Stimulated activated CD4-positive, alpha-beta T cell treated with anti-CD3 and anti-CD28 coated beads, TNF-alpha, amount 100 ng/mL, for 4 hours (primary cell): Measurements from ENCODE around the gene PTPRN2.
"Not testable (repeated sequence)": the region's sequence is repeated elsewhere in the genome, so short reads cannot be mapped to it uniquely, and the experiment has no call there.

Experiments used
- DNase-seq, 3 experiments: peaks; one replicate each; pipeline ENCODE4 v3.0.0-alpha.2; 2020; ENCODE audit warnings: low read depth in 3 of 3

The PTPRN2 gene

DNA sequence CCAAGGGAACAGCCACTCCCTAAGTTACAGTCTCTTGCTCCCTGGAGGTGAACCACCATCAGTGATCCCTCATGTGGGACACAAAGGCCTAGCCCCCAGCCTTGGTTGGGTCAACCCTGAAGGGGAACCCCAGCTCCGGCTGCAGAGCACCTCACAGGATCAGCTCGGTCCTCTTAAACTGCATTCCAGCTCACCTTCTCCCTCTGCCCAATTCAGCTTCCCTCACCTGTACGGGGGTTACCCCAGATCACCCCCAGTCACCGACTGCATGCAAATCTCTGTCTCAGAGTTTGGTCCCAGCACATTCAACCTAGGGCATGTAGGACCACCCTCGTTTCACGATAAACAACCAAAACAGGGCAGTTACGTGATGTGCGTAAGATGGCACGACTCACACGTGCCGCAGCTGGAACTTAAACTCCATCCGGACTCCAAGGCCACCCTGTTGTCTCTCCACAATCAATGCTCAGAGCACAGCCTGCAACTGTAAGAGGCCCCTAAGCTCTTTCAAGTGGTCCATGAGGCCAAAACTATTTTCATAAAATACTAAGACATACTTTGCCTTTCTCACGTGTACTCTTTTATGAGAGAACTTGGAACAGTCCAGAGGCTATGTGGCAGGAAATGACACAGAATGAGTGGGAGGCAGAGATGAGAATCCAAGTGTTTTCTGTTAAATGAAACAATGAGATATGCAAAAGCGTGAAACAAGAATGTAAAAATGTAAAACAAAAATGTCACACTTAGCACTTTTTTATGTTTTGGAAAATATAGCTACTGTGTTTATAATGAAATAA lies 285.2 kb downstream of the PTPRN2 start:
- DNase-seq: no peak

DNA sequence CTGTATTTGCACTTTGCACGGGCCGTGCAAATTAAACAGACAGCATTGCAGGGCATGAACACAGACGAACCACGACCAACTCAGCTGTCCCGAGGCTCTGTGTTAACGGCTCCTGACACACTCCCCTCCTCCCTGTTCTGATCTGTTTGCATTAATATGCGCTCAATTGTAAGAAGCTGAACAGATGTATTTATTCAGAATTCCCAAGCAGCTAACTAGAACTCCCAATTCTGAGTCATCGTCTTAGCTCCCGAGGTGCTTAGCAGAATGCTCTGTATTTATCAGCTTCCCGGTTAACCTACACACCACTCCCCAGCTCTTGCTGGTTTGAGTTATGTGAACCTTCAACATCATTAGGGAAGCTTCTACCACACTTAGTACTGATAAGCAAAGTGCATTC lies 286.4 kb downstream of the PTPRN2 start:
- DNase-seq: no peak

DNA sequence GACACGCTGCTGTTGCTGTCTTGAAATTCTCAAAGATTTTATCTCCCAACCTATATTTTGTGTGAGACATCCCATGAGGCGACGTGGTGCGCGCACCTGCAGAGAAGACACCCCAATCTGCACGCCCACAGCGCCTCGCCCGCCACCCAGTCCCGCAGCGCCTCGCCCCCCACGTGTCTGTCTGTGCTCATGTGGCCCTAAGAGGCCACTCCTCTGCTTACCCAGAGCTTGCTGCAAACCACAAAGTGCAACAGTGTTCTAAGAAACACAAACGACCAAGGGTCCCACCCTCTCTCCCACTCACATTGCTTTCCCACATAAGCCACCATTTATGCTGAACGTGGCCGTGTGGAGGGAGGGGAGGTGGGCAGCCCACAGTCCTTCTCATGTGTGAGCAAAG lies 287.2 kb downstream of the PTPRN2 start:
- no peak for DNase-seq

DNA sequence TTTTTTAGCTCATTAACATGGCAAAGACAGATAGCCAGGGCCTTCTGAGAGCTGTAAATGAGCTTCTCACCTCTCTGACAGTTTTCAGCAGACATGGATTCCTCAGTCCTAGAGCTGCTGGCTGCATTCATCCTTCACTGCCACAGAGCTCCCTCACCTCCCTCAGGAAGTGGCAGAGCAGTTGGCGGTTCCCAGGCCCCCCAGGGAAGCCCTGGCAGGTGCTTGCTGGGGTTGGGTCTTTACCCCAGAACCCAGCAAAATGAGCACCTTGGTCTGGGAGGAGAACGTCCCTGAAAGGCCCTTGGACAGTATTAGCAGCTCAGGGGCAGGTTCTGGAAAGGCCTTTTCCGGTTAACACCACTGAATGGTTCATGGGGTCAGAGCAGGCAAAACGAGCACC lies 288.0 kb downstream of the PTPRN2 start:
- DNase-seq: no peak

DNA sequence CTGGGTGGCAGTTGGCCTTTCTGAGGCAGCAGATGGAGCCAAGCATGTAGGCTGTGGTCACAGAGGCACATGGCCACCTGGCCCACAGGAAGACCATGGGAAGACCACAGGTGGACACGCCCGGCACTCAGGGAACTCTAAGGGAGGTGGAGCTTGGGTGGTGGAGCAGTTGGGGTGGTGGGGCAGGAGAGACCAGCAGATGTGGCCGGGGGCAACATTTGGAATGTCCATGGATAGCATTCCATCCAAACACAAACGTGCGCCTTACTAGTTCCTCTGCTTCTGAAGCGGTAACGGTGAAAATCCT lies 290.9 kb downstream of the PTPRN2 start:
- no peak for DNase-seq

DNA sequence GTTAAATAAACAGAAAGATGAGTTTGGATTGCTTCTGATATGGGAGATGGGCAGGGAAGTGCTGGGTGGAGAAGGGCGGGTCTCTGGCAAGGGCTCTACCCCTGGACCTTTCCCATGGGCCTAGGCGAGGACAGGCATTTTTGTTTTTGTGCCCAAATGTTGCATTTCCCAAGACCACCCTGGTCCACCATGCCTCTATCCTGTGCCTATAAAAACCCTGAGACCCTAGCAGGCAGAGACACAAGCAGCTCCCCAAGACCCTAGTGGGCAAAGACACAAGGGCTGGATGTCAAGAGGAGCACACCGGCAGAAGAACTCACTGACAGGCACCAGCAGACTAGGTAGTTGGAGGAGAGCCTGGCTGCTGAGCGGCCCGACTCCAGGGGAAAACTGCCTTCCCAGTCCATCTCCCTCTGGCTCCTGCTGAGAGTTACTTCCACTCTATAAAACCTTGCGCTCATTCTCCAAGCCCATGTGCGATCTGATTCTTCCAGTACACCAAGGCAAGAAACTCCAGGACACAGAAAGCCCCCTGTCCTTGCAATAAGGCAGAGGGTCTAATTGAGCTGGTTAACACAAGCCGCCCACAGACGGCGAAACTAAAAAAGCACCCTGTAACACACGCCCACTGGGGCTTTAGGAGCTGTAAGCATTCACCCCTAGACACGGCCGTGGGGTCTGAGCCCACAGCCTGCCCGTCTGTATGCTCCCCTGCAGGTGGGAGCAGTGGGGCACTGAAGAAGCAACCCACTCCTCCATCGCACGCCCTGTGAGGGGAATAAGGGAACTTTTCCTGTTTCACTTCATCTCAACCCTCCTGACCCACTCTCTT lies 291.4 kb downstream of the PTPRN2 start:
- DNase-seq: no peak

DNA sequence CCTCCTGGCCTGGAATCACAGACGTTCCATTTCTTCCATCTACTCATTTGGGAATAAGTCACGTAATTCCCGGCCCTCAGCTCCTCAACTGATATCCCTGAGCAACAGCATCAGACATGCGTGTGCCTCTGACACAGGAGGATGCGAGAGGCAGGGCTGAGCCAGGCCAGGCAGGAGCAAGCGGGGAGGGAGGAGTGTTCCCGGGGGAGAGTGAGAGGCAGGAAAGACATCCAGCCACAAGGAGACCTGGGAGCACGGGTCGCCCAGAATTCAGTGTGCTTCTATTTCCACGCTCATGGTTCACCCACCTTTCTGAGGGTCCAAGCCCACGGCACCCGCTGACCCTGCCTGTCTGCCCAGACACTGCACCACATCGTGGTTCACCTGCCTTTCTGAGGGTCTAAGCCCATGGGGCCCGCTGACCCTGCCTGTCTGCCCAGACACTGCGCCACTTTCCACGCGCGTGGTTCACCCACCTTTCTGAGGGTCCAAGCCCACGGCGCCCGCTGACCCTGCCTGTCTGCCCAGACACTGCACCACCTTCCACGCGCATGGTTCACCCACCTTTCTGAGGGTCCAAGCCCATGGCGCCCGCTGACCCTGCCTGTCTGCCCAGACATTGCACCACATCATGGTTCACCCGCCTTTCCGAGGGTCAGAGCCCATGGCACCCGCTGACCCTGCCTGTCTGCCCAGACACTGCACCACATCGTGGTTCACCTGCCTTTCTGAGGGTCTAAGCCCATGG lies 293.0 kb downstream of the PTPRN2 start:
- DNase-seq: not testable (repeated sequence)

DNA sequence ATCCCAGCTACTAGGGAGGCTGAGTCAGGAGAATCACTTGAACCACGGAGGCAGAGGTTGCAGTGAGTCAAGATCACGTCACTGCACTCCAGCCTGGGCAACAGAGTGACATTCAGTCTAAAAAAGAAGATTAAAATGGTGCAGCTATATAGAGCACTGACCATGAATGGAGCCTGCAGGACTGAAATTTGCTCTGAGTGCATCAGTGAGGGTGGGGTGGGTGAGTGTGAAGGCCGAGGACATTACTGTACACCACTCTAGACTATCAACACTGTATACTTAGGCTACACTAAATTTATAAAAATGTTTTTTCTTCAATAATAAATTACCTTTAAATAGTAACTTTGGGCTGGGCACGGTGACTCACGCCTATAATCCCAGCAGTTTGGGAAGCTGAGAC lies 294.7 kb downstream of the PTPRN2 start:
- no peak for DNase-seq

DNA sequence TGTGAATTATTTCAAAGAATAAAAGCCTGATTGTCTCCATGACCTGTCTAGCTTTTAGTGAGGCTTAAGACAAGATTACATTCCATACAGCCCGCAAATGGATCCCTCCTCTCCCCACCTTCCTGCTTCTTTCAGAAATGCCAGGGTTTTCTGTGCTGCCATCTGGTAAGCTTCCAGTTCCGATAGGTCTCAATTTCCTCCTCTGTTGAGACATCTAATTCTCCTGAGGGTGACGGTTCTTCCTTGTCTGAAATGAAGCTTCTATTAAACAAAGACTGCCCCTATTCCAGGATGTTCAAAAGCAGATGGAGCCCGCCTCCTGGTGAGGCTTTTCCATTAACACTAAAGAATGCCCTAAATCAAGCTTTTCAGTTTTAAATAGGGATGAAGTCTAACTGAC lies 295.6 kb downstream of the PTPRN2 start:
- no peak for DNase-seq

DNA sequence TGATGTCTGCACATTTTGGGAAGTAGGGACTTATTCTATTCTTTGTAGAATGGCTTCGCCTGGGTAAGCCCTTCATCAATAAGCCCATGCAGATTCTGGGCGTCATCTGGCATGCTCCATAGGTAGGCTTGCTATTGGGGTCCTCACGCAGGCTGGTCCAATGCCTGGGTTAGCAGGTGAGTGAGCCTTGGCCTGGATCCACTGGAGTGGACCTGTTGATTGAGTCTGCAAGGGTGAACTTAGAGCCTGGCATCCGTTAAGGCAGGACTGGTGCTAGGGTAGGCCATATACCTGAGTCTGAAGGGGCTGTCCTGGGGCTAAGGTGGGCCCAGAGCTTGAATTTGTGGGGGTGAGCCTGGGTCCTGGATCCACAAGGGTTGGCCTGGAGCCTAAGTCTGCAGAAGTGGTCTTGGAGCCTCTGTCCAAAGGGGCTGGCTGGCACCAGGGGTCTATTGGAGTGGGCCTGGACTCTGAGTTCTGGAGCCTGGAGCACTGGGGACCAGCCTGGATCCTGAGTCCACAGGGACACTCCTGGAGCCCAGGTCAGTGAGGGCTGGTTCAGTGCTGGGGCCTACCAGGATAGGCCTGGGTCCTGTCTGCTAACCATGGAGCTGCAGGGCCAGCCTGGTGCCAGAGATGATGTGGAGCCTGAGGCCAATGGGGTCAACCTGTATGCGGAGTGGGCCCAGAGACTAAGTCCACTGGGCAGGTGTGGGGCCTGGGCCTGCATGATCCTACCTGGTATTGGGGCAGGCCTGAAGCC lies 297.7 kb downstream of the PTPRN2 start:
- DNase-seq: no peak

DNA sequence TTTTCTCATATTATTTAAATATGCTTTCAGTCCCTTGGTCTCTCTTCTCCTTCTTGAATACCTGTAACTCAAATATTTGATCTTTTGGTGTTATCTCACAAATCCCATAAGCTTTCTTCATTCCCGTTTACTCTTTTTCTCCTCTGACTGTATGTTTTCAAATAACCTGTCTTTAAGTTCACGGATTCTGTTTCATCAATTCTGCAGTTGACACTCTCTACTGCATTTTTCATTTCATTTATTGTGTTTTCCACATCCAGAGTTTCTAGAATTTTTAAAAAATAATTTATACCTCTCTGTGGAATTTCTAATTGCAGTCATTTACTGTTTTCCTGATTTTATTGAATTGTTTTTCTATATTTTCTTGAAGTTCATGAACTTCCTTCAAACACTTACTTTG lies 298.4 kb downstream of the PTPRN2 start:
- DNase-seq: no peak

DNA sequence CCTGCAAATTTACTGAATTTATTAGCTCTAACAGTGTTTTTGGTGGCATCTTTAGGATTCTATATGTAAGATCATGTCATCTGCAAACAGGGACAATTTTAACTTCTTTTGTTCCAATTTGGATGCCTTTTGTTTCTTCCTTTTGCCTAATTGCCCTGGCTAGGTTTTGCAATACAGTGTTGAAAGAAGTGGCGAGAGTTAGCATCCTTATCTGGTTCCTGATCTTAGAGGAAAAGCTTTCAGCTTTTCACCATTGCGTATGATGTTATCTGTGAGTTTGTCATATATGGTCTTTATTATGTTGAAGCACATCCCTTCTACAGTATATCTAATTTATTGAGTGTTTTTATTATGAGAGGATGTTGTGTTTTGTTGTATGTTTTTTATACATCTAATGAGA lies 301.4 kb downstream of the PTPRN2 start:
- no peak for DNase-seq

DNA sequence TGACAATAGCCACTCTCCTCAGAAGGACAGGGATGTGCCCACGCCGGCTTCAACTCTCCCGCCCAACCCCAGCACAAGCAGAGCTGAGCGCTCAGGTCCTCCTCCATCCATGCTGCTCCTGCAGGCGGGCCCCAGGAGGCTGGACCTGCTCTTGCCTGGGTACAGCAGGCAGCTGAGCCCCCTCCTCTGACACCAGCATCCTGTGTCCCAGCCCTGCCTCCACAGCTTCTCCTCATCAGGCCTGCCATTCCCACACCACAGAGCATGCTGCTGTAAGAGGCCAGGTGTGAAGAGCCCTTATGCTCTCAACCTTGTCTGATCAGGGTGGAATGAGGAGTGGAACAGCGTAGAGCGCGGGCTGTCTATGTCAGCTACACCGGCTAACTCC lies 302.2 kb downstream of the PTPRN2 start:
- DNase-seq: no peak

DNA sequence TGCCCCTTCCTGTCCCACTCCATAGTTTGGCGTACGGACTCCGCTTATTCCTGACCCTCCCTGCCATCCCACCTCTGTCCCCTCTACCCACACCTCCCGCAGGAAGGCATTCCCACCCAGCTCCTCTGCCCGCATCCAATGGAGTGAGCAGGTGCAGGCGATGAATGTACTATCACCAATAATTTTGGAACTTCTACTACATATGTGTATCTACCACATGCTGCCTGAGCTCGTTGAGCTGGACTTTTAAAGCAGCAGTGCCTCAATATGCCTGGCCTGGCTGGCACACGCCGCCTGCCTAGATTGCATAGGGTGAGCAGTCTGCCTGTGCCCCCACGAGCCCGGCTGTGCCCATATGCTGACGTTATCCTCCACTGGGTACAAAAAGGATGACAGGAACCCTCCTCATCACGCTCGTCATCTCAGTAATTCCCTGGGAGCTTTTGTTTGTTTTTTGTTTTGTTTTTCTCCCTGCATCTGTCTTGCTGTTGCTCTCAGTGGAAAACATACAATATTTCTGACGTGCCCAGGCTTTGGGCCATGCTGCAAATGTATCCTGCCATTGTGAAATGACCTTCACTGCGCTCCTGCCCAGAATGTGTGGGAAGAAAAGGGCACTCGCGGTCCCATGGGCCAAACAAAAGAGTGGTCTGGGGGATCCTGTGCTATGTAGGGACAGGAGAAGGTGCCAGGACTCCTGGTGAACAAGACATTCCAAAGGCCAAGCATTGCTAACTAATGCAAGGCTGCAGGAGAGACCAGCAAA lies 302.8 kb downstream of the PTPRN2 start:
- no peak for DNase-seq

DNA sequence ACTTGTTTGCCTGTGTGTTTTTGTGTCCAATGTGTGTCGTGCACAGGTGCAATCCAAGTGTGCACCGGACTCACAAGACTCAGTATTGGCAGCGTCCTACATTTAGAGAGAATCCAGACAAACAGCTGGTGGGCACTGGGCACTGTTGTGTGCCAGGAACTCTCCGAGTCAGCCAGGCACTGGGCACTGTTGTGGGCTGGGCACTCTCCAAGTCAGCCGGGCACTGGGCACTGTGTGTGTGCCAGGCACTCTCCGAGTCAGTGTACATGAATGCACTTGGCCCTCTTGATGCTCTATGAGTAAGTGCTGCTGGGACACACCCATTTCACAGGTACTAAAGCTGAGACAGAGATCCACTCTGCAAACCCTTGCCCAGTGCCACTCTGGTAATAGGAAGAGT lies 303.5 kb downstream of the PTPRN2 start:
- DNase-seq: no peak

DNA sequence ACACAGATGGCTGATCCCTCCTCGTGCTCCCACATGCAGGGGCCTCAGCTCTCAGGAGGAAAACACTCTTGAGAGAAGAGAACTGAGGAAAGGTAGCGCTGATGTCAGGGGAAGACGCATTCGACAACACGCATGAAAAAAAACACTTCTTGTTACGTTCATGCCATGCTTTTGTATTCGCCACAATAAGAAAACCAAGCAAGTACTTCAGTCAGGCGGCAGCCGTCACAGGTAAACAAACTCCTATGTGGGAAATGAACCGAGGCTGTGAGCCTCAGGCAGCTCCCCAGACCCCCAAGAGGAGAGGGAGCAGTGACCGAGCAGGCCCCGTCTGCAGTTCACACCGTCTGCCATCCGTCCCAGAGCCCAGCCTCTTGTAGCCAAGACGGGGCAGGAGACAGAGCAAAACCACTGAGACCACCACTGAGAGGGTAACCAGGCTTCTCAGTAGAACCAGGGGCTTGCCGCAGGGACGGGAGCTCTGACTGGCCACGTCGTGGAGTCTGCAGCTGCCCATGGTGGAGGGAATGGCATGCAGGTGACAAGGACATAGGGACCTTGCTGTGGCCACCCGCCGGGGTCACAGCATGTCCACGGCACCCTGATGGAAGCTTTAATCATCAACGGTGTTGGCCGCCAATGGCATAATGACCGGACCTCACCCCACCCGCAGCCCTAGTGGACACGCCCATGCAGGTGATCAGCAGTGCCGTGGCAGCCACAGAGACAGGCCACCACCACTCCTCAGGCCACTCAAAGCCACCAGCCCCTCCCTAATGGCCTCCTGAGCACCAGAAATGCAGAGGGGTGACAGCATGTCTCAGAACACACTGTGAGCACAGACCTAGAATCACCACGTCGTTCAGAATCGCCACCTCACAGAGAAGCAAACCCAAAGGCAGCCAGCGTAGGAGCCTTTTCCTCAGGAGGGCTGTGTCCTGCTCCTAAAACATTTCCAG lies 304.3 kb downstream of the PTPRN2 start:
- no peak for DNase-seq

DNA sequence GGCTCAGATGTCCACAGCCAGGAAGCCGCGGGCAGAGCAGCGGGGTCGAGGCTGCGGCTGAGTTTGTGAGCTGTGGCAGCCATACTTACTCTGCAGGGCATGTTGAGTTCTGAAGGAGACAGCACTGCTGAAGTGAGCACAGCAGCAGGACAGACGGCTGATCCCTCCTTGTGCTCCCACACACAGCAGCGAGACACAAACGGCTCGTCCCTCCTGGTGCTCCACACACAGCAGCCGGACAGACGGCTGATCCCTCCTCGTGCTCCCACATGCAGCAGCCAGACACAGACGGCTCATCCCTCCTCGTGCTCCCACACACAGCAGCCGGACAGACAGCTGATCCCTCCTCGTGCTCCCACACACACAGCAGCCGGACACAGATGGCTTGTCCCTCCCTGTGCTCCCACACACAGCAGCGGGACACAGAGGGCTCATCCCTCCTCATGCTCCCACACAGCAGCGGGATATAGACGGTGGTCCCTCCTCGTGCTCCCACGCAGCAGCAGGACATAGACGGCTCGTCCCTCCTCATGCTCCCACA lies 305.1 kb downstream of the PTPRN2 start:
- DNase-seq: no peak

DNA sequence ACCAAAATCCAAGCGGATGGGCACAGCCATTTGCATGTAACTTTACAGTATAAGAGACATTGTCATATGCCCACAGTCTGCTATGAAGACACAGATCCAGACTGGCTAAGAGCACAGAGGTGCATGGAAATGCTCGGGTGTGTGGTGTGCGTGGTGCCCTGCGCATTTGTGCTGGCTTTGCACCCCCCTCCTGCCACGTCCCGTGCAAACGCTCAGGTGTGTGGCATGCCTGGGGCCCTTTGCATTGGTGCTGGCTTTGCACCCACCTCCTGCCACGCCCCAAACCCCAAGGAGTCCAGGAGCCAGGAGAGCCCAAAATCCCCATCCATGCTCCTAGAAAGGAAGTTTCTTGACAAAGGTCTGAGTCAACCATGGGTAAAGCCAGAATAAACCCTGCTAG lies 306.2 kb downstream of the PTPRN2 start:
- no peak for DNase-seq

DNA sequence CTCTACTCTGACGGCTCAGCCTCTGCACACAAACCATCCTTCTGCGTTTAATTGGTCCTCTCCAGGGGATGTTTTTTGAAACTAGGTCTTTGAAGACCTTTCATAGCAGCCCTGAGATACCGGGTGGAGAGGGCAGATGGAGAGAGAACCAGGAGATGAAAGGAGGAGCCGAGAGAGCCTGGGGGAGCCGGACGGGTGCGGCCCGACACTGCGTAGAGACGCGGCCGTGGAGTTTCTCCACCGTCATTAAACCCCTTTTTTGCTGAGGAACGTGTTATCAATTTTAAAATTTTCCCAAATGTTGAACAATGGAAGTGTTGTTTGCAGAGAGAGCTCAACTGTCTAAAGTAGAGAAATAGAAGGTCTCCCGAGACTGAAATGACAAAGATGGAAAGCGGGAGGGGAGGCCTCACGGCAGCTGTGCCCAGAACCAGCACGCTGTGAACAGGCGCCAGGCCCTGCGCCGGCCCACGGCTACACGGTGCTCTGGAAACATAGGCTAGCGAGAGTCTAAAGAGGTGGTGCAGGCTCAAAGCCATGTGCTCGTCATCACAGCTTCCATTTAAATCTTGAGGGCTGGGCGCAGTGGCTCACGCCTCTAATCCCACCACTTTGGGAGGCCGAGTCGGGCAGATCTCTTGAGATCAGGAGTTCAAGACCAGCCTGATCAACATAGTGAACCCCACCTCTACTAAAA lies 307.0 kb downstream of the PTPRN2 start:
- DNase-seq: no peak
